ENCODE data around the gene GSTK1.
"Not testable (repeated sequence)": the region's sequence is repeated elsewhere in the genome, so short reads cannot be mapped to it uniquely, and the experiment has no call there.

GSTK1 gene

DNA sequence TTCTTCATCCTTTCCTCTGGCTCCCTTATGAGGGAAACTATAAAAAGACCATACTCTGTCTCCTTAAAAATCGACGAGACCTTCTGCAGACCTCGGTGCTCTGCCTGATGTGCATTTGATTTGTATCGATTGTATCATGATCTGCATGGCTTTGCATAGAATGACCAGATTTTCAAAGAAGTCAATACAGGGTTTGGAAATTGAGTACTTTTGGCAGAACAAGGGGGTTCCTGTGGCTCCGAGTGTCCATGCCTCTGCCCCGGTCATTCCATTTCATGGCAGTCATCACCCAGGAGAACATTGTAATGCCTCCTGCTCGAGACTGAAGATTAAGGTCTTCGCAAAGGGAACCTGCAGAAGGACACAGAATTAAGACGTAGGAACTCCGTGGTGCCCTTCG, 25.6 kb downstream of the GSTK1 start:
- Histone ChIP-seq H3K9ac (ENCODE audit: low read depth, low read length) (peak overlapping the region; percentile 92), H3K9me3 (ENCODE audit: control insufficient read depth, insufficient read depth, low read length) (no peaks in the 10 kb centered on the region), H3K4me1 (ENCODE audit: control insufficient read depth, insufficient read depth, low read length) (peaks cover 15% of the 10 kb centered on the region), H3K27me3 (ENCODE audit: control insufficient read depth, insufficient read depth, low read length) (peaks cover 33% of the 10 kb centered on the region), H3K36me3 (ENCODE audit: control insufficient read depth, insufficient read depth, low read length) (peaks cover 15% of the 10 kb centered on the region), H3K4me3 (ENCODE audit: low read depth, low read length) (peak overlapping the region; percentile 90)

- H3K9ac ChIP-seq (ENCODE audit: low read depth, low read length), result no peak overlapping the region
- H3K4me3 ChIP-seq (ENCODE audit: low read depth, low read length), result peak overlapping the region; percentile 90
- H3K4me1 ChIP-seq (ENCODE audit: control insufficient read depth, insufficient read depth, low read length), result peaks cover 9% of the 10 kb centered on the region
- peaks cover 29% of the 10 kb centered on the region for H3K27me3 ChIP-seq (ENCODE audit: control insufficient read depth, insufficient read depth, low read length)
- peaks cover 21% of the 10 kb centered on the region for H3K36me3 ChIP-seq (ENCODE audit: control insufficient read depth, insufficient read depth, low read length)
- no peaks in the 10 kb centered on the region for H3K9me3 ChIP-seq (ENCODE audit: control insufficient read depth, insufficient read depth, low read length)
These were observed 26.2 kb downstream of the GSTK1 start for GRCh38 chr7:143289421-143289820.

DNA sequence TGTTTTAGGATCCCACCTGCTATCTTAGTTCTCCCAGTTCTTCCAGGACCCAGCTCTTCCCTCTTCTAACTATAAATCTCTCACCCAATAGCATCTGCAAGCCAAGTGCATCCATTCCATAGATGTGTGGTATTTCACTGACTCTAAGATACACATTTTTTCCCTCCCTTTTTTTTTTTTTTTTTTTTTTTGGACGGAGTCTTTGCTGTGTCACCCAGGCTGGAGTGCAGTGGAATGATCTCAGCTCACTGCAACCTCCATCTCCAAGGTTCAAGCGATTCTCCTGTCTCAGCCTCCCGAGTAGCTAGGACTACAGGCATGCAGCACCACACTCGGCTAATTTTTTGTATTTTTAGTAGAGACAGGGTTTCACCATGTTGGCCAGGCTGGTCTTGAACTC, 26.6 kb downstream of the GSTK1 start:
- H3K9me3 ChIP-seq (ENCODE audit: control insufficient read depth, insufficient read depth, low read length); H3K4me1 ChIP-seq (ENCODE audit: control insufficient read depth, insufficient read depth, low read length); H3K9ac ChIP-seq (ENCODE audit: low read depth, low read length): not testable (repeated sequence)
- Histone ChIP-seq H3K4me3 (ENCODE audit: low read depth, low read length) (peak overlapping the region; percentile 90), H3K27me3 (ENCODE audit: control insufficient read depth, insufficient read depth, low read length) (peaks cover 29% of the 10 kb centered on the region), H3K36me3 (ENCODE audit: control insufficient read depth, insufficient read depth, low read length) (peaks cover 23% of the 10 kb centered on the region)

- Histone ChIP-seq H3K4me1 (ENCODE audit: control insufficient read depth, insufficient read depth, low read length) (peaks cover 5% of the 10 kb centered on the region), H3K9me3 (ENCODE audit: control insufficient read depth, insufficient read depth, low read length) (no peaks in the 10 kb centered on the region), H3K36me3 (ENCODE audit: control insufficient read depth, insufficient read depth, low read length) (peaks cover 23% of the 10 kb centered on the region), H3K9ac (ENCODE audit: low read depth, low read length) (no peak overlapping the region), H3K4me3 (ENCODE audit: low read depth, low read length) (no peak overlapping the region), H3K27me3 (ENCODE audit: control insufficient read depth, insufficient read depth, low read length) (peaks cover 24% of the 10 kb centered on the region)
These were observed 27.1 kb downstream of the GSTK1 start for GRCh38 chr7:143290293-143290692.

DNA sequence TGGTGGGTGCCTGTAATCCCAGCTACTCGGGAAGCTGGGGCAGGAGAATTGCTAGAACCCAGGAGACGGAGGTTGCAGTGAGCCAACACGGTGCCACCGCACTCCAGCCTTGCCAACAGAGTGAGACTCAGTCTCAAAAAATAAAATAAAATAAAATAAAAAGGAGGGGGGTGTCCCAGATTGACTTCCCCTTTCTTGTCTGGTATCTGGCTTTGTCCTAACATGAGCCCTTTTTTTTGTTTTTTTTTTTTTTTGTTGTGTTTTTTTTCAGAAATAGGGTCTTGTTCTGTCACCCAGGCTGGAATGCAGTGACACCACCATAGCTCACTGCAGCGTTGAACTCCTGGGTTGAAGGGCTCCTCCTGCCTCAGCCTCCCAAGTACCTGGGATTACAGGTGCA, 29.6 kb downstream of the GSTK1 start:
- H3K4me3 ChIP-seq (ENCODE audit: low read depth, low read length), result no peak overlapping the region
- H3K27me3 ChIP-seq (ENCODE audit: control insufficient read depth, insufficient read depth, low read length), result no peaks in the 10 kb centered on the region
- H3K9me3 ChIP-seq (ENCODE audit: control insufficient read depth, insufficient read depth, low read length), result no peaks in the 10 kb centered on the region
- peaks cover 27% of the 10 kb centered on the region for H3K36me3 ChIP-seq (ENCODE audit: control insufficient read depth, insufficient read depth, low read length)
- H3K4me1 ChIP-seq (ENCODE audit: control insufficient read depth, insufficient read depth, low read length), result peaks cover 3% of the 10 kb centered on the region
- no peak overlapping the region for H3K9ac ChIP-seq (ENCODE audit: low read depth, low read length)

GRCh38 chr7:143295870-143296269, 32.6 kb downstream of the GSTK1 start:
- no peak overlapping the region for H3K9ac ChIP-seq (ENCODE audit: low read depth, low read length)
- H3K4me3 ChIP-seq (ENCODE audit: low read depth, low read length), result no peak overlapping the region
- H3K4me1 ChIP-seq (ENCODE audit: control insufficient read depth, insufficient read depth, low read length), result no peaks in the 10 kb centered on the region
- peaks cover 46% of the 10 kb centered on the region for H3K36me3 ChIP-seq (ENCODE audit: control insufficient read depth, insufficient read depth, low read length)
- H3K9me3 ChIP-seq (ENCODE audit: control insufficient read depth, insufficient read depth, low read length), result no peaks in the 10 kb centered on the region
- H3K27me3 ChIP-seq (ENCODE audit: control insufficient read depth, insufficient read depth, low read length), result no peaks in the 10 kb centered on the region

GRCh38 chr7:143296686-143297085, 33.4 kb downstream of the GSTK1 start:
- H3K4me1 ChIP-seq (ENCODE audit: control insufficient read depth, insufficient read depth, low read length), result no peaks in the 10 kb centered on the region

DNA sequence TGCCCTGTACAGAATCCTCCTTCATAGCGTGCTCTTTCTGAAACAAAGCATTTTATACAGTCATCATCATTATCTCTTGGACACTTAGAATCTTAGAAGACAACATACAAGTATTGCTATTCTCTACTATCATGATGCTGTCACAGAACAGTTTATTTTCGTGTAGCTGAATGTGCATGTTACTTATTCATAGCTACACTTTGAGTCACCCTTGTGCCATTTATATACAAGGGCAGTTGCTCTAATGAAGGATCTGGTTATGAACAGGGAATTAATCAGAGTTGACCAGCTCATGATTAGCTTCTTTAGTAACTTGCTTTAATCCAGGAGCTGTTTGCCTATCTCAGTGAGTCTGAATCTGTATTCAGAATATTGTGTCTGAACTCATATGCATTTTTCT, 36.1 kb downstream of the GSTK1 start:
- Histone ChIP-seq H3K4me1 (ENCODE audit: control insufficient read depth, insufficient read depth, low read length) (no peaks in the 10 kb centered on the region), H3K36me3 (ENCODE audit: control insufficient read depth, insufficient read depth, low read length) (peaks cover 41% of the 10 kb centered on the region), H3K9ac (ENCODE audit: low read depth, low read length) (no peak overlapping the region), H3K4me3 (ENCODE audit: low read depth, low read length) (no peak overlapping the region), H3K27me3 (ENCODE audit: control insufficient read depth, insufficient read depth, low read length) (no peaks in the 10 kb centered on the region), H3K9me3 (ENCODE audit: control insufficient read depth, insufficient read depth, low read length) (no peaks in the 10 kb centered on the region)

More at GRCh38 chr7:143296686-143297085, 33.4 kb downstream of the GSTK1 start:
- Histone ChIP-seq H3K9me3 (ENCODE audit: control insufficient read depth, insufficient read depth, low read length) (no peaks in the 10 kb centered on the region), H3K4me3 (ENCODE audit: low read depth, low read length) (no peak overlapping the region), H3K36me3 (ENCODE audit: control insufficient read depth, insufficient read depth, low read length) (peaks cover 50% of the 10 kb centered on the region), H3K9ac (ENCODE audit: low read depth, low read length) (no peak overlapping the region), H3K27me3 (ENCODE audit: control insufficient read depth, insufficient read depth, low read length) (no peaks in the 10 kb centered on the region)

- no peaks in the 10 kb centered on the region for H3K4me1 ChIP-seq (ENCODE audit: control insufficient read depth, insufficient read depth, low read length)
- H3K9ac ChIP-seq (ENCODE audit: low read depth, low read length), result no peak overlapping the region
These were observed 36.6 kb downstream of the GSTK1 start for GRCh38 chr7:143299840-143300239.

GRCh38 chr7:143300959-143301935, 38.0 kb downstream of the GSTK1 start:
- H3K4me3 ChIP-seq (ENCODE audit: low read depth, low read length), result no peak overlapping the region
- H3K36me3 ChIP-seq (ENCODE audit: control insufficient read depth, insufficient read depth, low read length), result peaks cover 45% of the 10 kb centered on the region
- H3K9ac ChIP-seq (ENCODE audit: low read depth, low read length), result no peak overlapping the region
- H3K27me3 ChIP-seq (ENCODE audit: control insufficient read depth, insufficient read depth, low read length), result no peaks in the 10 kb centered on the region
- H3K9me3 ChIP-seq (ENCODE audit: control insufficient read depth, insufficient read depth, low read length), result no peaks in the 10 kb centered on the region
- H3K4me1 ChIP-seq (ENCODE audit: control insufficient read depth, insufficient read depth, low read length), result no peaks in the 10 kb centered on the region

More at GRCh38 chr7:143299840-143300239, 36.6 kb downstream of the GSTK1 start:
- Histone ChIP-seq H3K36me3 (ENCODE audit: control insufficient read depth, insufficient read depth, low read length) (peaks cover 43% of the 10 kb centered on the region), H3K4me3 (ENCODE audit: low read depth, low read length) (no peak overlapping the region), H3K9me3 (ENCODE audit: control insufficient read depth, insufficient read depth, low read length) (no peaks in the 10 kb centered on the region), H3K27me3 (ENCODE audit: control insufficient read depth, insufficient read depth, low read length) (no peaks in the 10 kb centered on the region)

- Histone ChIP-seq H3K9ac (ENCODE audit: low read depth, low read length) (no peak overlapping the region), H3K4me3 (ENCODE audit: low read depth, low read length) (no peak overlapping the region), H3K4me1 (ENCODE audit: control insufficient read depth, insufficient read depth, low read length) (no peaks in the 10 kb centered on the region), H3K9me3 (ENCODE audit: control insufficient read depth, insufficient read depth, low read length) (no peaks in the 10 kb centered on the region), H3K36me3 (ENCODE audit: control insufficient read depth, insufficient read depth, low read length) (peaks cover 41% of the 10 kb centered on the region), H3K27me3 (ENCODE audit: control insufficient read depth, insufficient read depth, low read length) (no peaks in the 10 kb centered on the region)
These were observed 40.5 kb downstream of the GSTK1 start for GRCh38 chr7:143303733-143304132.

- Histone ChIP-seq H3K36me3 (ENCODE audit: control insufficient read depth, insufficient read depth, low read length) (peaks cover 39% of the 10 kb centered on the region), H3K9ac (ENCODE audit: low read depth, low read length) (no peak overlapping the region), H3K9me3 (ENCODE audit: control insufficient read depth, insufficient read depth, low read length) (no peaks in the 10 kb centered on the region), H3K4me1 (ENCODE audit: control insufficient read depth, insufficient read depth, low read length) (no peaks in the 10 kb centered on the region), H3K27me3 (ENCODE audit: control insufficient read depth, insufficient read depth, low read length) (no peaks in the 10 kb centered on the region), H3K4me3 (ENCODE audit: low read depth, low read length) (no peak overlapping the region)
These were observed 41.7 kb downstream of the GSTK1 start for GRCh38 chr7:143304938-143305337.
